ENCODE data around the gene C1QTNF12.

C1QTNF12 gene

DNA sequence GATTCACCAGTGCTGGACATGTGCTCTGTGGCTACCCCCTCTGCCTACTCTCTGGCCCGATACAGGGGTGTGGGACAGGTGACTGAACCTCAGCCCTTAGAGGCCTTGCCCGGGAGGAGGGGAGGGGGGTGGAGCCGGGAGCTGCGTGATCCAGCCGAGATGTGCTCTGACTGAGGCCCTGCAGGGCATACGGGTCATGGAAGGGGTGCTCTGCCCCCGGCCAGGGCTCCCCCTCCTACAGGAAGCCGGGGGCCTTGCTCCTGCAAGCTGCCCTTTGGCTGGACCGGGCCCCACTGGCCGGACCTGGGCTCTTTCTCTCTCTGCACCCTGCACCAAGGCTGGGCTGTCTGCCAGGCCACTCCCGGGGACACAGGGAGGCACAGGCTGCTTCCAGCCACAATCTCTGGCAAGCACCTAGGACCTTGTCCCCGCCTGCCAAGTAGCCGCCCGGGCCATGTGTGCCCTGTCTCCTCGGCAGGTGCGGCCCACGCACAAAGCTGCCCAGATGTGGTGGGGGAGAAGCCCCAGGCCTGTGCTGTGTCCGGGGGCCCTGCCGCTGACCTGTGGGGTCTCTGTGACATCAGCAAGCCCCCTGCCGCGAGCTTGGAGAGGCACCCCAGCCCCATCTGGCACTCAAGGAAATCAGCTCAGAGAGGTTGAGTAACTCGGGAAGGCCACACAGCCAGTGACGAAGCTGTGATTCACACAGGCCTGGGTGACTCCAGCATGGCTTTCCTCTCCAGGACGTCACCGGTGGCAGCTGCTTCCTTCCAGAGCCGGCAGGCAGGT lies 35.2 kb upstream of the C1QTNF12 start:
- peak; percentile 22 for DNase-seq

DNA sequence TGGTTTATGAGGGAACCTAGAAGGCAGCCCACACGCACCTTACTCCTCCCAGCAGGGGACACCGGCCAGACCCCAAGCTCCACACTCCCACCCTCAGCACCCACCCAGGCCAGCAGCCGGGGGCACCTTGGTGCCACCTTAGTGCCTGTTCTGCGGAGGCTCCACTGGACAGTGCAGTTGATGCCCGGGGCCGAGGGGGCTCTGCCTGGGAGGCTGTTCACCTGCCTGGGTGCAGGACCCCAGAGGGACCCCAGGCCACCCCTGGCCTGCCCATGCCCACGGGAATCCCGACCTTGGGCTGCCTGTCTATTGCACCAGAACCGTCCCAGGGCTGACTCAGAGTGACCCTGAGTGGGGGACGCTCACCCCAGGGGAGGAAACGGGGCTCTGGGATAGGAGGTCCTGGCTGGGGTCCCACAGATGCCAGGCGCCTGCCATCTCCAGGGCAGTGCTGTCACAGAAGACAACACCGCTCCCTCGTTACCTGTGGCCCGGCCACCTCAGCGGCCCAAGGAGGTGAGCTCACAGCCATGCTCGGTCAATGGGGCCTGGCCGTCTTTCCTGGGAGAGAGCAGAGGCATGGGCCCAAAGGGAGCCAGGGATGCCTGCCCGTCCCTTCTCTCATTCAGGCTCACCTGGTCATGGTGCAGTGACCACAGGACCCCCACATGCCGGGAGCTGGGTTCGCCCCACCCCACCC lies 34.4 kb upstream of the C1QTNF12 start:
- no peak for DNase-seq

DNA sequence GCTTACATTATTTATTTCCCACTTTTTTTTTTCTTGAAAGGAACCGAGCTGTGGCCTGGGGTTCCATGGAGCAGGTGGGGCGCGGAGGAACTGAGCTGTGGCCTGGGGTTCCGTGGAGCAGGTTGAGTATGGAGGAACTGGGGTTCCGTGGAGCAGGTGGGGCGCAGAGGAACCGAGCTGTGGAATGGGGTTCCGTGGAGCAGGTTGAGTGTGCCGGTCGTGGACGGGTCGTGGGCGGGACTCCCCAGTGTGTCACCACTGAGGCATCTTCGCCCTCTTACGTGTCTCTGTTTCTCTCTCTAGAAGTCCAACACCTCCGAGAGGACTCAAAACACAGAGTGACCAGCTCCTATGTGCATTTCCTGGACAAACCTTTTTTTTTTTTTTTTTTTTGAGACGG lies 32.5 kb upstream of the C1QTNF12 start:
- DNase-seq = no peak

DNA sequence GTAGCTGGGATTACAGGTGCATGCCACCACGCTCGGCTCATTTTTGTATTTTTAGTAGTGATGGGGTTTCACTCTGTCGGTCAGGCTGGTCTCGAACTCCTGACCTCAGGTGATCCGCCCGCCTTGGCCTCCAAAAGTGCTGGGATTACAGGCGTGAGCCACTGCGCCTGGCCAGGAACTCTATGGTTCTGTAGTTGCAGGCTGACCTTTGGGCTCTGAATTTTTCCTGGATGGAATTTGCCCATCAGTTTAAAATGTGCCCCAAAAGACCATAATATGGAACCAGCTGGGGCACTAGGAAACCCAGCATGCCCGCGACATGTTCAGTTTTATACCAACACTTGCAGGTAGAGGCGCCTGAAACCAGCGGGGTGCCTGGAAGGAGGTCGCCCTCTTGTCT lies 32.1 kb upstream of the C1QTNF12 start:
- DNase-seq = no peak

DNA sequence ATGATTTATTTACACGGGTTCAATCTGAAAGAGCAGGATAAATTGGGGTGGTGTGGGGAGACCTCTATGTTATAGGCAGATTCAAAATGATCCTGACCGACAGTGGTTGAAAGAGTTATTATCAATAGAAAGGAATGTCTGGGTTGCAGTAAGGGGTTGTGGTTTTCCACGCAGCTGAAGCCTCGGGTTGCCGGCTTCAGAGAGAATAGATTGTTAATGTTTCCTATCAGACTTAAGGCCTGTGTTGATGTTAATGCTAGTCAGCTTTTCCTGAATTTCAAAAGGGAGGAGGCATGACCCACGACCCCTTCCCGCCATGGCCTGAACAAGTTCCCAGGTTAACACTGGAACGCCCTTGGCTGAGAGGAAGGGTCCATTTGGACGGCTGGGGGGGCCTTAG lies 29.3 kb upstream of the C1QTNF12 start:
- no peak for DNase-seq

DNA sequence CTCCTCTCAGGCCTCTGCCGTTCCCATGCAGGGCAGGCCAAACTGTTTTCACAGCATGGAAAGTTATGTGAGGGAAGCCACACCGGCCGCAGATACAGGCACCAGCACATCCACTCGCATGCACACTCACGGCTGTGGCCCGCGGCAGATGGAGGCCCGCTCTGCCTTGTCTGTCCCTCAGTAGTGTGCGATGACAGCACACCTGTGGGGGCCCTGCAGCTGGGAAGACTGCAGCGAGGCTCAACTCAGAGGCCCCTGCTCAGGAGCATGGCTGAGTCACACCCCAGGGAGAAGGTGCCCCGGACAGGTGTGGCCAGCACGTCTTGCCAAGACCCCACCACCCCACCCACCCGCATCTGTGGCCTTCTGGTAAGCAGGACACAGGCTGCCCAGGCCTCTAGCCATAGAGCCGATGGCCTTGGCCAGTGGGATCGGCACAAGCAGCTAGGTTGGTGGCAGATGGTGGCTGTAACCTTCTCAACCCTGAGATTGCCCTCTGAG lies 28.5 kb upstream of the C1QTNF12 start:
- DNase-seq = no peak

DNA sequence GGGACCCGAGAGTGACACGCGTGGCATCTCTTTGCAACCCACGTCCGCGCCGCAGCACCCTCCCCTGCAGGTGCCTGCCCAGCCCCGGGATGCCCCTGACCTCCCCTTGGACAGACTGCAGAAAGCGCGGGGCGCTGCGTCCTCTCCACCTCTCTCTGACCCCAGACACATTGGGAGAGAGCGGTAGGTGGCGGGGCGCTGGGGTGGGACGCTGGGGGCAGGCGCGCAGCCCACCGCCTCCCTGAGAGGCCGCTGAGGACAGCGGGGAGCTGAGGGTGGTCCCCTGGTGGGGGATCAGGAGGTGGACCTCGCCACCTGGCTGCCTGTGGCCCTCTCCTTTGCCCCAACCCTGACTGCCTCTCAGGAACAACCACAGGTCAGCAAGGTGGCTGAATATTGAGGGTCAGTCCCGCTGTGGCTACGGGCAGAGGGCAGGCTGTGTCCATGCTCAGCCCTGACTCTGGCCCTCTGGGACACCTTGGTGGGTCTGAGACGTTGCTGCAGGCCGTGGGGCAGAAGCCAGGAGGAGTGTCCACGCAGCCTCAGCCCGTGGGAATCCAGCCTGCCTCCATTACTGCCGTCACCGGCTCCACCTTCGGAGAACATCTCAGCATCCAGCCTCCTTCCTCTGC lies 27.9 kb upstream of the C1QTNF12 start:
- DNase-seq = no peak

DNA sequence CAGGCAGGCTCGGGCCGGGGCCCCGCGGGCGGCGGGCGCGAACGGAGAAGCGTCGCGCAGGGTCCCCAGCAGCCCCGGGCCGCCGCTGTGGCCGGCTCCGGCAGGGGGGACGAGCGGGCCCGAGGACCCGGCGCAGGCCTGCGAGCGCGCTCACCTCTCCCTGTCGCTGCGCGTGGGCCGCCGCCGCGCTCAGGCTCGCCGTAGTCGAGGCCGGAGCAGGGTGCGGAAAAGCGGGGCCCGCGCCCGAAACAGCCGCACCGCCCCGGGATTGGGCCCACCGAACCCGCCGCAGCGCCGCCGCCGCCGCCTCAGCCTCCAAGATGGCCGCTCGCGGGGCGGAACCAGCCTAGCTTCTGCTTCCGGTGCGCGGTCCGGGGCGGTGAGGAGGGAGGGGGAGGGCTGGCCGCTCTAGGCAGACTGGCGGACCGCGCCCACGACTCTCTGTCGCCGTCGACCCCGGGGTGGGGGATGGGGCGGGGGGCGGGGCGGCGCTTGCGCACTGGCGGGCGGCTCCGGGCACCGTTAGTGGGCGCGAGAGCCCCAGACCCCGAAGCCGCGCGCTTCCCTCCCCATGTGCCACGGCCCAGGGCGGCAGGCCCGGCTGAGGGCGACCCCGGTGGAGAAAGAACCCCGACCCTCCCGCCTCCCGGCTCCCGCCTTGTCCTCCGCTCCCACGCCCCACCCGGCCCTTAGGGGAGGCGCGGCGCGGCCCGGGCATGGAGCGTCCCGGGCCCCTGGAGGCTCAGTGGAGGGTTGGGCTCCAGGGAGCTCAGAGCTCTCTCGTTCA lies 27.2 kb upstream of the C1QTNF12 start, which contains the start of gene UBE2J2:
Gene UBE2J2 (minus strand): TSS at position 343 of the 787 bp plus-strand sequence. CDS start 5,862 bp downstream, outside the sequence.
- peak; percentile 73 for DNase-seq

DNA sequence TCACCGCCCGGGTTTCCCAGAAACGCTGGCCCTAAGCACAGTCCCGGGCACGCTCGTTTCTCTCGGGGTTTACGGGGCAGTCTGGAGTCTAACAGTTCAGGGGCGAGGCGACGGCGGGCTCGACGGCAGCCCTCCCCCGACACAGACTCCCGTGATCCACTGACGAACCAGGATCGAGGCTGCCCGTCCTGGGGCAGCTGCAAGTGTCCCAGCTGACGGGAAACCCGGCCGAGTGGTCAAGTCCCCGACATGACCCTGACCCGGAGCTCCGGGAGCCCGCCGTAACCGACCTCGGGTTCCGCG lies 26.6 kb upstream of the C1QTNF12 start:
- DNase-seq = no peak

DNA sequence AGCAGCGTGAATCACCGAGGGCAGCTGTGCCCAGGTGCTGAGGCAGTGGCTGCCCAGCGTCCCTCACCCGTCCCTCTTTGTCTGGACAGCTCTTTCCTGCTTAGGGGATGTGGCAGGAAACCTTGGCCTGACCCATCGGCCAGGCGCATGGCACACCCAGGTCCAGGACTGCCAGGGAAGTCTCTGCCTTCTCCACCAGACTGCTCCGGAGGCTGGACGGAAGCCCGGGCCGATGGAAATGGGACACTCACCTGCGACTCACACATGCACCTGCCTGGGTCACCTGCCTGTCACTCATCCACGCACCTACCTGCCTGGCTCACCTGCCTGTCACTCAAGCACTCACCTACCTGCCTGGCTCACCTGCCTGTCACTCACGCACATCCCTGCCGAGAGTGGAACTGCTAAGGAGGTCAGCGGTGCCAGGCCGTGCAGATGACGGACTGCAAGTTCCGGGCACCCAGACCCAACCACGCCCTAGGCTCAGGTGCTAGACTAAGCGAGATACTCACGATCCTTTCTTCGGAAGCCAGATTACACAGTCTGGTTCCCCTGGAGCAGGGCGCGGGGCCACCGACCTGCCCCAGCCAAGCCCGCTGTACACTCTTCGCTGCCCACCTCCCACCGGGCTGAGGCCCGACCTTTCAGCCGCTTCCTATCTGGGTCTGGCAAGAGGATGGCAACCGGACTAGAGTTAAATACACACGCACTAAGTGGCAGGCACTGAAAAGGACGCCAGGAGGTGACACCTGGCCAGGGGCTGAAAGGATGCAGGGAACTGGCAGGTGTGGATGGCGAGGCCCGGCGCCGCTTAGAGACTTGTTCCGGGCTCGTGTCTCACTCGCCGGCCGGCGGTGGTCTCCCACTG lies 26.1 kb upstream of the C1QTNF12 start:
- no peak for DNase-seq

DNA sequence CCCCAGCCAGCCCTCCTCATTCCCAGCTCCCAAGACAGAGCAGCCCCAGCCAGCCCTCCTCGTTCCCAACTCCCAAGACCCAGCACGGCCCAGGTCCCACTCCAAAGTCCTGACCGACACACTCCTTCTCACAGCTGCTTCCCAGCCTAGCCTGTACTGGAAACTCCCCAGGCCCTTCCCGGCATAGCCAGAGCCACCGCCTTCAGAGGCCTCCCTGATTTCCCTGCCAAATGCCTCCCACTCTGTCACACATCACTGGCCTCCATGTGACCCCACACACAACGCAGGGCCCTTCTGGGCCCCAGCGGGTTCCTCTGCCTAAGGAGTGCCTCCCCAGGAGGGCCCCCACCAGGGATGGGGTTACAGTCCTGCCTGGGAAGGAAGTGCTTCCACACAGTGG lies 24.3 kb upstream of the C1QTNF12 start:
- DNase-seq = no peak

DNA sequence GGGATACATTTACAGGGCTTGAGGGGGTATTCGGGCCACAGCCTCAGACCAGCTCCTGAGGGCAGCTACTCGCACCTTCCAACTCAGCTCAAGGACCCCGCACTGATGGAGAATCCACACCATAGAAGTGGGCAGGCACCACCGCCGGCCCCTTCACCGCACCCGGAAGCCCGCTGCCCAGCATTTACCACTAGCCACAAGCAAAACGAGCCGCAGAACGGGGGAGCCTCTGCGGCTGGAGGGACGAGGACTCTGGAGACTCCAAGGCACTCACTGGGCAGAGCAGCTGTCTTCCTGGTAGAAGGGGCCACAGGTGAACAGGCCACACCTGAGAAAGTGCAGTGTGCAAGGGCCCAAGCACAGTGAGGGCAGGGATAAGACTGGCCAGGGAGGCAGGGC lies 21.8 kb upstream of the C1QTNF12 start:
- DNase-seq = no peak

DNA sequence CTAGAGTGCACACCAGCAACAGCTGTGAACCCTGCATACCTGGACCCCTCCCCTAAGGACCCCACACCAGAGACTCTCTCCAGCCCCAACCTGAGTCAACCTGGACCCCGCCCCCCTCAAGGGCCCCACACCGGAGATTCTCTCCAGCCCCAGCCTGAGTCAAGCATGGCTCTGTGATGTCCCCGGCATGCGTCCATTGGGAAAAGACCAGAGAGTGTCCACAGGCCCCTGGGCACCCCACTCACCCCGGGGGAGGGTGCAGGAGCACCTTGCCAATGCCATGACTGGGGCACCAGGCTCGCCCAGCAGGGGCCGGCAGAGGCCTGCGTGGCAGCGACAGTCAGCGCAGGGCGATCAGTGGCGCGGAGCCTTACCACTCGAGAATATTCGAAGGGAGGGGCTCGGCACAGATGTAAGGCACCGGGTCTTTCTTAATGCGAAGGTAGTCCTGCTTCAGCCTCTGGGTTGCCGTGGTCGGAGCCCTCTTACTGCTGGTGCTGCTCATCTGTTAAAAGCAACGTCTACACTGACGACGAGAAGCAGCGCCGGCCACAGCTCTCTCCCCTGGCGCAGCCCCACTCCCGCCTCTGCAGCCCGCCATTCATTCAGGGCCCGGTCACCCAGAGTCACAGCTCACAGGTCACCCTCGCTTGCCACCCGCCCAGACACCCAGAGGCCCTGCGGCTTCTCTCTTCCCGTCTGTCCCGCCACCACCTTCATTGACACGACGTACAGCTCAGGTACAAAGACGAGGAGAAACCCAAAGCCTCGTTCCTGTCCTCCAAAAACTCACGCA lies 21.2 kb upstream of the C1QTNF12 start:
- DNase-seq = no peak

DNA sequence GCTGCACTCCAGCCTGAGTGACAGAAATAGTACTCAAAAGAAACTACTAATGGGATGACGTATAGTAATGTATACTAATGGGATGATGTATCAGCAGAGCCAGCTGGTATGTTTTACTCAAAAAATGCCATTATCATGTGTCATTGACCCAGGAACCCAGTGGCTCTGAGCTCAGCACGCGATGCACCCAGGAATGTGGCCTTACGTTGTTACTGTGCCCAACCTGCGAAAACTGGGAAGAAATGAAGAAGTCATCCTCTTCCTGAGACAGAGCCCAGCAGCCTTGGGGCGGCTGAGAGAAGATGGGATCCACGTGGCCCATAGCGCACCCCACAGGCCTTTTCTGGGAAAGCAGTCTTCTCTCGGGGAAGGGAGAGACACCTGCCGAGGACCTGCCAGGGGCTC lies 18.3 kb upstream of the C1QTNF12 start:
- DNase-seq = no peak

DNA sequence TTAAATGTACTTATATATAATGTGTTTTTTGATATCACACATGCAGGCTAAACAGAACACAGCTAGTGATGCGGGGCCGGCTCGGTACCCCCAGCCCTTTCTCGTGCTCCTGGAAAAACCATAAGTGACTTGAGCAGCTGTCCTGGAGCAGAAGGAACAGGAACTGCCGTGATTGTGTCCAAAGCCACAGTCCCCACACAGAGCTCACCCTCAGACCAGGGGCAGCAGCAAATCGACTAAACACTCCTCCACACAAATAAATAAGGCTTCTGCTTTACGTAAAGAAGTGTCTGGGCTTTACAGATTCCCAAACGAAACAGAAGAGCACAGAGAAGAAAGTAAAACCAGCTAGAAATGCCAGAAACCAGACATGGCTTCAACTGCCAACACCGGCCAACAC lies 17.5 kb upstream of the C1QTNF12 start:
- DNase-seq = no peak

DNA sequence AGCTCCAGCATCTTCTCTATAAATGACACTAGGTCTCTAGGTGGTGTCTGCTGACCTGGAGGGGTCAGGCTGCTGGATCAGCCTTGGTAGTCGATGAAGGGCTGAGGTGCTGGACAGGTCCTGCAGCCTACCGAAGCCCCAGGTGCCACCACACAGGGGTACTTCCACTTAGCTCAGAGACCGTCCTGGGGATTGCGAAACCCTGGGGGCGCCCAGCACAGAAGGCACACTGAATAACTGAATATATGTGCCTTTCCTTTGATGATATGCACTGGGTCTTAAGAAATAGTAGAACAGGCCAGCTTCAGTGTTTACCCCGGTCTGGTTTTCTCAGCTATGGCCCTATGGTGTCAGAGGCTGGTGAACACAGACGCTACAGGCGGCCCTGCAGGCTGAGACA lies 16.2 kb upstream of the C1QTNF12 start:
- no peak for DNase-seq

DNA sequence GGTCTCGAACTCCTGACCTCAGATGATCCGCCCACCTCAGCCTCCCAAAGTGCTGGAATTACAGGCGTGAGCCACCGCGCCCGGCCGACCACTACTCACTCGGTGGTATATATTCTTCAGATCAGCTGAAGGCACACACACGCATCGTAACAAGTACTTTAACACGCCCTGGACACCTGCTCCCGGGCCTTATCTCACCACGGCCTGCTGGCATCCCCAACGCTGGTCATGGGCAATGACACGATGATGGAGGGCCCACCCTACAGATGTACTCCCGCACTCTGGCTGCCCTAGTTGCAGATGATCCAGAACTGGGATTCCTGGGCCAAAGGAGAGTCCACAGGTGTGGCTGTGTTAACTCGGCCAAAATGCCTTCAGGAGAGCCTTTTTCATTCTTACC lies 15.5 kb upstream of the C1QTNF12 start:
- no peak for DNase-seq

DNA sequence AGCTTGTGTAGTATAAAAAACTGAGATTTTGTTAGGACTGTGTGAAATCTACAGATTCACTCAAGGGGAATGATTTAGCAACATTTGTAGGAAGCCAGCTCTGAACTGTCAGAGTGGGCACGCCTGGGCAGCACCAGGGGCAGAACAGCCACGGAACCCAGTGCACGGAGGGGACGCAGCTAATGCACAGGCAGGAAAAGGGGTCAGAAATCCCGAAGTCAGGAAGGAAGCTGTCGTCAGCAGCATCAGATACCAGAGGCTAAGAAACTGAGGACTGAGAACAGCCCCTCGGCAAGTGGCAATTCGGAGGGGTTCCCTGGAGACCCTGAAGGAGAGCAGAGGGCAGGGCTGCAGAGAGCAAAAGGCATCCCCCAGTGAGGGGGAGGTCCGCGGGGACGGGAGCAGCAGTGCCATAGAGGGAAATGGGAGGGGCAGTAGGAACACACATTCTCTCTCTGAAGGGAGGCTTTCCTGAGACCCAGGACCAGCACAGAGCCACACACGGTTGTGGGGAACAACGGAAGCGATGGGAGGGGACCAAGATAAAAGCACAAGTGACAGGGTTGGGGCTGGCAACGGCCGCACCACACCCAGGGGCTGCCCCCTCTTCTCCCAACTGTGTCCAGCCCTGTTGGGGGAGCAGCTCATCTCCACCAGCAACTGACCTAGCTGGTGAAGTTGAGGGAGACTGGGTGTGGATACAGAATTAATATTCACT lies 14.5 kb upstream of the C1QTNF12 start:
- no peak for DNase-seq

DNA sequence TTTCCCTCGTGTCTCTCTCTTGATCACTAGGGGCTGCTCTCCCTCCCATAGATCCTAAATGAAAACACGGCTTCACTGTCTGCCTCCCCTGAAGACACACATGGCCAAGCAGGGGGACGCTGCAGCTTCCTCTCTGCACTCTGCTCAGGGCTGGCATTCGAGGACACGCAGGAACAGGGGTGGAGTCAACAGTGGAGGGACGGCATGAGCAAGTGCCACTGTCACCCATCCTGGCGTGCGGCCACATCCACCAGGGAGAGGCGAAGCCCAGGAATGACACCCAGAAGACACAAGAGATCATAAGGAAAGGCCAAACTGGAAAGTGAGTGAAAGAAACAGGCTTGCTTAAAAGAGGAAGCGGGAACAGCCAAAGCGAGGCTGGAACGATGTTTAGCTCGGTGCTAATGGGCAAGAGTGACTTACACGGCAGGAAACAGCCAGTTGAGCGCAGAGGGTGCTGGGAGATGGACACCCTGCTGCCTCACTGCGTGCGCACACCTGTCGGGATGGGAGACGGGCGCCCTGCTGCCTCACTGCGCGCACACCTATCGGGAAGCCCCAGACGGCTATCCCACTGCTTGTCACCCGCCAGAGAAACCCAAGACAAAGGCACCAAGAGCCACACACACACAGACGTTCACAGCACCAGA lies 13.6 kb upstream of the C1QTNF12 start:
- DNase-seq = no peak

DNA sequence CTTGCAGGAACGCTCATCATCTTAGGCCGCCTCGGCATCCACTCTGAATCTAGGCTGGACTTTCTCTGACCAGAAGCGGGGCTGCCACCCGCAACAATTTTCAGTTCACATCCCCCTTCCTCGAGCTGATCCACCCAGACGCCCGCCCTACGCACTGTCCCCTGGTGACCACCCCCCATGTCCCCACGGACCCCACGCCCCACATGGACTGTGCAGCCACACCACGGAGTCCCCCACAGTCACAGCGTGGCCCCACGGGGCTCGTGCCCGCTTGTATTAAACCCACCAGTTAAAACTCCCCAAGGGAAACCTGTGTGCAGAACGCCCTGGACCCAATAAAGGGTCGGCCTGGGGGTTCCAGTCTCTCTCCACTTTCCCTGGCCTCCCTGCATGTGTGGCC lies 13.0 kb upstream of the C1QTNF12 start:
- no peak for DNase-seq

All from NCI-H1092 treated with DMSO at 0.1 percent for 48 hours (cell line).